Stimulated activated CD4-positive, alpha-beta T cell treated with anti-CD3 and anti-CD28 coated beads, Interleukin-2, amount 100 ng/mL, for 4 hours (primary cell): Measurements from ENCODE around the gene ADAR.

Source experiments
- DNase-seq: peaks from one replicate; pipeline ENCODE4 v3.0.0-alpha.2; 2020; ENCODE audit warnings: low read depth

The ADAR gene

GRCh38 chr1:154556422-154556821 is 51.6 kb downstream of the ADAR start:
- no peak for DNase-seq

DNA sequence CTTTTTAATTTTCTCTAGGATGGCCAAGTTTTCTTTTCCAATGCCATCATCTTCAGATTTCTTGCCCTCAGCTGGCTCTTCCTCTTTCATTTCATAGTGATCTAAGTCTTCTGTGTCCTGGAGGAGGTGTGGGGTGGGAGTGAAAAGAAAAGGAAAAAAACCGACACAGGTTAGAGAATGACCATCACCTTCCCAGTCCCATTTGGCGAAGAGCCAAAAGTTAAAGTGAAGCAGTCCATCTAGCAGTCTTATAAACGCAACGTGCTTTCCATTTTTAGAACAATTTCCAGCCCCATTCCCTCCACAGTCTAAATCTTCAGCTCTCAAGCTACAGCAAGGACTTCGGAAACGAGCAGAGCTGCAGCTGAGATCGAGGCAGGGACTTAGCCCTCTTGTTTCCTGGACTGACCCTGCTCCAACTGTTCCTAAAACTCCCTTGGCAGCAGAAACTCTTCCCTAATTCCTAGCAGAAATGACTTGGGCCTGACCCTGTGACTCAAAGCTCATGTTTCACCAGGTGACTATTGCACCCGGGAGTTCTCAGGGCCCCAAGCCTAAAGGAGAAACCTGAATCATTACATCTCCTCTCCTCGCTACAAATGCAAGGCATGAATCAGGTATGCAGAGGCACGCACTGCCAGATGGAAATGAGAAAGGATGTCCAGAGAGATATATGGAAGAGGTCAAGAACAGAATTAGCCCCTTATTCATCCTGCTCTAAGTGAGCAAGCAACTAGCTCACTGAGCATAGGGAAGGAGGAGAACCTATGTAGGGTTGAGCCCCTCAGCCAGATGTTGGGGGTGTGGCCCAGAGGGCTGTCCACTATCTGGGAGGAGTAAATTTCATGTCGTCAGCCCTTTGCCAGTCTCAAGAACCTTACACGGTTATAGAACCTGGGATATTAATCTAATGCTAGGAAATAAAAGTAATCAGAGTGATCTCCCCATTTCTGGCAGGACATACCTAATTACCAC is 54.6 kb downstream of the ADAR start:
- no peak for DNase-seq

DNA sequence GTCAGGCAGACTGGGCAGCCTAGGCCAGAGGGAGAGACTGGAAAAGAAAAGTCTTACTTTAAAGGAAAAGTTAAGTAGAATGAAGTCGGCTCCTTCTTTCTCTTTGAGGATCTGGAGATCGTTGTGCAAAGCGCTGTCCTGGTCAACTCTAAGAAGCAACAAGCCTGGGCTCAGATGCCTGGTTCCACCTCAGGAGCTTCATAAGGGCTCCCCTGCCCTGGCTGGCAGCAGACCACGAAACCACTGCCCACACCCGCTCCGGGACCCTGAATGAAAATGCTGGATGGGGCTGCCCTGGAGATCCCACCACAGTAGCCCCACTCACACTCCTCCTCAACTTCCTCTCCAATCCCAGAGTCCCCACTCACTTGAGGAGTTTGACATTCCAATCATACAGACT is 56.0 kb downstream of the ADAR start:
- DNase-seq, result no peak

GRCh38 chr1:154551474-154551873 is 56.5 kb downstream of the ADAR start:
- DNase-seq, result no peak

DNA sequence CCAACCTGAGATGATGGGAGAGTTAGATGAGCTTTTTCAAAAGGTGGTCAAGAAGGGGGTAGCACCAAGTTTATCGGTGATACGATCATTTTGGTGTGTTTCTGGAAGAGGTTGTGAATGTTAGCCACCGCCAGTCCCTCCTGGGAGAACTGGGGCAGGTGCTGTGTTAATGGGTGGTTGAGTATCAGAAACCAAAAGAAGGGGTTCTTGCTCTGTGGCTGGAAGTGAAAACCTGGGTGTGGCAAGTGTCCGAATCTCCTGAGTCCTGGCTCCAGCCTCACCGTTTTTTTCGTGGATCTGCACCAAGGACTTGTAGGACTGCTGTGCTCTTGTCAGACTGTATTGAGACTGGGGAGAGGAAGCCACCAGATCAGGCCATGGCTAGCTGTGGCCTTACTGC is 57.3 kb downstream of the ADAR start:
- no peak for DNase-seq

- DNase-seq, result no peak
Measured at GRCh38 chr1:154550070-154550469, 57.9 kb downstream of the ADAR start.

- DNase-seq, result no peak
Measured at GRCh38 chr1:154549202-154549770, 58.7 kb downstream of the ADAR start.

- DNase-seq, result no peak
Measured at GRCh38 chr1:154548028-154548427, 60.0 kb downstream of the ADAR start.

DNA sequence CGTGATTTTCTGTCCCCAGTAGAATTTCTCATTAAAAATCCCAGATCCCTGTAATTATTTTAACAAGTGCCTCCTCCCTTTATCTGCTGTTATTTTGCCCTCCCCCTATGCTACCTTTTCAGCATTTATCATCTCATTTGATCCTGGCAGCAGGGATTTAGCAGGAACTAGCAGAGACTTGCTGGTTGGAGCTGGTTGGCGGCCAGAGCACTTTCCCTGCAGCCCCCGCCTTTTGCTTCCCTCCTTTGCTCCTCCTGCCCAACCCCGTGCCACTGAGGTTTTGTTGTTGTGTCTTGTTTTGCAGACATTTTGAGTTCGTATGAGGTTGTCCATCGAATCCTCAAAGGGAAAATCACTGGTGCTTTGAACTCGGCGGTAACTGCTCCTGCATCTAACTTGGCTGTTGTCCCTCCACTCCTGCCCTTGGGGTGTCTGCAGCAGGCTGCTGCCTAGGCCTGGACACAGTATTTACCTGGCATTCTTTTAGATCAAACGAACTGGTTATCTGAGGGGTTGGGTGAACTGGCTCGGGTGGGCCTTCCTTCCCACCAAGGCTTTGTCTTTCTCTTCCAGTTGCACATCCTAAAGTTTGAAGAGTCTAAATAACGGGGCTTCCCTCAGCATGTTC is 60.8 kb downstream of the ADAR start:
- DNase-seq, result no peak

GRCh38 chr1:154546264-154547063 is 61.5 kb downstream of the ADAR start:
- DNase-seq, result no peak

- DNase-seq, result no peak
Measured at GRCh38 chr1:154541231-154541630, 66.8 kb downstream of the ADAR start.

DNA sequence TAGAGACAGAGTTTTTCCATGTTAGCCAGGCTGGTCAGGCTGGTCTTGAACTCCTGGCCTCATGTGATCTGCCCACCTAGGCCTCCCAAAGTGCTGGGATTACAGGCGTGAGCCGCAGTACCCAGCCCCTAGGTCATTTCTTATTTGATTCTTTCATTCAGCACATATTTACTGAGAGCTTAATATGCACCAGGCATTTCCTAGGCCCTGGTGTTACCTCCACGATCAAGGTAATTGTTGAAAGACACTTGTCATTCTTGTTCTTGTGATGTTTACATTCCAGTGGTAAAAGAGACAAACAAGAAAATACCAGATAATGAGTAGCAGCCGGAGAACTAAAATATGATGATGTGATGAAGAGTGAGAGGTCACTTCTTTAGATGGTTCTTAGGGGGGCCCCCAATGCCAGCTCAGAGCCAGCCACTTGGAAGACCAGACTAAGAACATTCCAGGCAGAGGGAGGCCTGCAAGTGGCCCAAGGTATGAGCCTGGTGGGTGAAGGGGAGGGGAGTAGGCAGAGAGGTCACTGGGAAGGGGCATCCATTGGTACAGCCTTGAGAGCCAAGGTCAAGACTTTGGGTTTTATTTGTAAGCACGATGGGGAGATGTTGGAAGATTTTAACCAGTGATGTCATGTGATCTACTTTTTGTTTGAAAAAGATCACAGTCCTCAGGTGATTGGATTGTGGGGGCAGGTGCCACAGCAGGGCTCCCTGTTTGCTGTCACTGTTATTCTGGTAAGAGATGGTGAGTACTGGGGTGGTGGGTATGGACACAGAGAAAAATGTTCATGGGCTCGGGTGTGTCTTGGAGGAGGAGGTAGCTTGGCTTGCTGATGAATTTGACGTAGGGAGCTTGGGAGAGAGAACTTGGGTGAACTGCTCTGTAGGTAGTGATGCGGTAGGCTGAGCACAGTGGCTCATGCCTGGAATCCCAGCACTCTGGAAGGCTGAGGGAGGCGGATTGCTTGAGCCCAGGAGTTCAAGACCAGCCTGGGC is 68.2 kb downstream of the ADAR start:
- no peak for DNase-seq

DNA sequence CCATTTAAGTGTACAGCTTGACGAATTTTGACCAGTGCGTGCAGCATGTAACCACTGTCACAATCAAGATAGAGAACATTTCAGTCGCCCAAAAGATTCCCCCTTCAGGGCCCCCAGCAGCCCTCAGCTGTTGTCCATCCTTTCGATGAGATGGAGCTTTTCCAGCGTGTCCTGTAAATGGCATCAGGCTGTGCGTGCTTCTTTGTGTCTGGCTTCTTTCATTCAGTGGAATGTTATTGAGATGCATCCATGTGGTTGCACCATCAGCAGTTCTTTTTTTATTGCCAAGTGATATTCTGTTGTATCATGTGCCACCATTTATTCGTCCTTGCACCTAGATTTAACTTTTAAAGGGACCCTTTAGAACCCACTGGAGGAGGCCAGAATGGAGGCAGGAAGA is 71.4 kb downstream of the ADAR start:
- no peak for DNase-seq

GRCh38 chr1:154533952-154534844 is 73.8 kb downstream of the ADAR start:
- DNase-seq, result no peak
